HG02798 (cell line): Measurements from ENCODE around the gene RAB27A.
"Not testable (repeated sequence)": the region's sequence is repeated elsewhere in the genome, so short reads cannot be mapped to it uniquely, and the experiment has no call there.

Source experiments
- ATAC-seq: cut with Tn5 transposase; IDR thresholded peaks from one replicate; pipeline ENCODE4 v1.9.1; 2021; ENCODE audit warnings: mild to moderate bottlenecking; ENCODE audit not compliant: unreplicated experiment, poor library complexity

The RAB27A gene

GRCh38 chr15:55253580-55253979 is 36.0 kb downstream of the RAB27A start:
- no peak for ATAC-seq

- ATAC-seq = not testable (repeated sequence)
Observed at GRCh38 chr15:55252201-55252600, 37.4 kb downstream of the RAB27A start.

- ATAC-seq = no peak
Observed at GRCh38 chr15:55250941-55251340, 38.7 kb downstream of the RAB27A start.

- ATAC-seq = no peak
Observed at GRCh38 chr15:55250392-55250791, 39.2 kb downstream of the RAB27A start.

GRCh38 chr15:55249885-55250284 is 39.7 kb downstream of the RAB27A start:
- not testable (repeated sequence) for ATAC-seq

GRCh38 chr15:55248895-55249294 is 40.7 kb downstream of the RAB27A start:
- no peak for ATAC-seq

- ATAC-seq = no peak
Observed at GRCh38 chr15:55247766-55248427, 41.7 kb downstream of the RAB27A start.

GRCh38 chr15:55247311-55247710 is 42.3 kb downstream of the RAB27A start:
- no peak for ATAC-seq

GRCh38 chr15:55246567-55246966 is 43.0 kb downstream of the RAB27A start:
- no peak for ATAC-seq

- no peak for ATAC-seq
Observed at GRCh38 chr15:55245059-55245458, 44.6 kb downstream of the RAB27A start.

GRCh38 chr15:55241891-55242290 is 47.7 kb downstream of the RAB27A start:
- no peak for ATAC-seq

- no peak for ATAC-seq
Observed at GRCh38 chr15:55241186-55241585, 48.4 kb downstream of the RAB27A start.

- no peak for ATAC-seq
Observed at GRCh38 chr15:55240125-55240760, 49.4 kb downstream of the RAB27A start.

- ATAC-seq = no peak
Observed at GRCh38 chr15:55239440-55240124, 50.0 kb downstream of the RAB27A start.

GRCh38 chr15:55238877-55239276 is 50.7 kb downstream of the RAB27A start:
- no peak for ATAC-seq

- no peak for ATAC-seq
Observed at GRCh38 chr15:55237219-55238130, 52.1 kb downstream of the RAB27A start.

- ATAC-seq = no peak
Observed at GRCh38 chr15:55235546-55236036, 54.0 kb downstream of the RAB27A start.

- ATAC-seq = no peak
Observed at GRCh38 chr15:55234800-55235104, 54.9 kb downstream of the RAB27A start.

- ATAC-seq = no peak
Observed at GRCh38 chr15:55234104-55234799, 55.4 kb downstream of the RAB27A start.

GRCh38 chr15:55231455-55231854 is 58.2 kb downstream of the RAB27A start:
- ATAC-seq = no peak
